NCI-H82 treated with DMSO at 0.1 percent for 48 hours (cell line): ENCODE data around the gene NOXRED1.
"Not testable (repeated sequence)": the region's sequence is repeated elsewhere in the genome, so short reads cannot be mapped to it uniquely, and the experiment has no call there.

Experiments used
- DNase-seq: peaks from one replicate; lab custom pipeline; 2025; ENCODE audit not compliant: unreplicated experiment; lab: John Stamatoyannopoulos, UW

The NOXRED1 gene, protein sequence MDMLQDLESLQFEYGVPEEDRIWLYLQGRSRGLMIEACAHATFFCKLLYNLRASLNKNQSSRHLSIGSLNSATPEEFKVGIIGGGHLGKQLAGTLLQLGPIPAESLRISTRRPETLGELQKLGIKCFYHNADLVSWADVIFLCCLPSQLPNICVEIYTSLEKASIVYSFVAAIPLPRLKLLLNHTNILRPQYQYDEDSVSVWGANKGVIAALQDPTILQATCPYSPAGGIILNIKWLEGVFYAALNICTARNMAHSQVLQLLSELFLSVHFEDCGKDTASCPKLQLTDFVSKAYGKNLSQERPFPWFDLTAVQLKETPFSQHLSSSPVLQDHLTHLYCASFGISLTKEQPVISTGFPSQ

DNA sequence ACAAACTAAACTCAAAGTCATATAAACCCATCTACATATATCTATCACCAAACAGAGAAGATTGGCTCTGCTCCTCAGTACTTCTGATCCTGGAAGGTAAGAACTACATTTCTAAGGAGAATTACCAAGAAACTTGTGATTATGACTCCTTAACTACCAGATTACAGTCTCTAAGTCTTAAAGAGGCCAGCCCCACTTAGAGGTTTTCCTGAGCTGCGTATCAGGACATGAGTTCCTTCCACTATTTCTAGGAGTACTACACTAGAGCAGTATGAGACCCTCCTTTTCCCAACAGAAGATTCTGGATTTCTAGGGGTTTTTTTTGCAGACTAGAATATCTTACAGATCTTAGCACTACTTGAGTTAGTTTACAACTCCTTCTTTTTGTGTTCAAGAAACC lies at the start of gene NOXRED1:
TSS of gene NOXRED1 (minus strand) at position 101 of the 400 bp plus-strand sequence. CDS start 634 bp downstream, outside the sequence.
- DNase-seq = no peak

DNA sequence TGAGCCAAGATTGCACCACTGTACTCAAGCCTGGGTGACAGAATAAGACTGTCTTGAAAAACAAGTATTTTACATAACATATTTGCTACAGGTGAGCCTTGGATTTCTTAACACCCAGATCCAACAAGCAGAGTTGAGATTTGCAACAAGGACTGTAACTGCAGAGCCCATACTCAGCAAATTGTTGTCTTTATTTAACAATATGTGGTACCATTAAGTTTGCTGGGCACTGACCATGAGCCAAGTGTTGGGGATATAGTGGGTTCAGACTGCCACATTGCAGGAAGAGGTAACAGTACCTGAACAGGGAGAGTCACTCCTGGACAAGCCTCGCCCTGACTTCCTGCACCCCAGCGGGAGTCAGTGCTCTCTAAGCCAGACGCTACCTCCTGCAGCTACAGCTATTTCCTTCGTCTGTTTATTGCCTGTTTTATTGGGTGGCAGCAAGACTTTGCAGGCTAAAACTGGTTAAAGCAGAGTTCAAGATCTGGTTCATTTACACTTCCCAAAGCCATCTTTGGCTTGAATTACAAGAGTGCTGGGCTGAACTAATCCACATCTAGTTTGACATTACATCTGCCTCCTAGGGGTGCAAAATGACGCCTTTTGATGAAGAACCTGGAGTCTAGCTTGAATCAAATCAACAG lies 47.0 kb upstream of the NOXRED1 start:
- no peak for DNase-seq

DNA sequence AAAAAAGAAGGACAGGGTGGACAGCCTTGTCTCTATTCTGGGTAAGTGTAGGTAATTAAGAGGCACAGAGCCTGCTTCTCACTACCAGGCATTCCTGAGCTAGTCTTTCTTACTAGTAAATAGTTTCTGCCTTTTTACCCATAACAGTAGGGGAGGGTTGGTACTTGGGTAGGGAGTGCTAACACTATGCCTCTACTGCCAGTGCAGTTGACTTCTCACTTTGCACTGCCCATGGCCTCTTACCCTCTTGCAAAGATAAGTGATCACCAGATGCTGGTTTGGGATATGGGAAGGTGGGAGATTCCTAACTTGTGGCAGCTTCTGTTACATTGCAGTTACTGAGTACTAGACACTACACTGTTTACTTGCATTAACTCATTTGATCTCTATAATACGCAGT lies 46.2 kb upstream of the NOXRED1 start:
- no peak for DNase-seq

DNA sequence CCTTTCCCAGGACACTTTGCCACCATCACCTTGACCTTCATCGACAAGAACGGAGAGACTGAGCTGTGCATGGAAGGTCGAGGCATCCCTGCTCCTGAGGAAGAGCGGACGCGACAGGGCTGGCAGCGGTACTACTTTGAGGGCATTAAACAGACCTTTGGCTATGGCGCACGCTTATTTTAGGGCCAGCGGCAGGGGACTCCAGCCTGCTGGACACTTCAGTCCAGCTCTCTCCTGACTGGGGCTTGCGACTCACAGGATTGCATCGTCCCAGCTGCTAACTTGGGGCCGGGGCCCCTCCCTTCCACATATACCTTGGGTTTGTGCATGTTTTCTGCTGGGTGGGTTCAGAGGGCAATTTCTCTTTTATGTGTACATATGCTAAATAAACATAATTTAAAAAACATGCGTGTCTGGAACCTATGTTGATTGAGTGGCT lies 45.8 kb upstream of the NOXRED1 start:
- no peak for DNase-seq

DNA sequence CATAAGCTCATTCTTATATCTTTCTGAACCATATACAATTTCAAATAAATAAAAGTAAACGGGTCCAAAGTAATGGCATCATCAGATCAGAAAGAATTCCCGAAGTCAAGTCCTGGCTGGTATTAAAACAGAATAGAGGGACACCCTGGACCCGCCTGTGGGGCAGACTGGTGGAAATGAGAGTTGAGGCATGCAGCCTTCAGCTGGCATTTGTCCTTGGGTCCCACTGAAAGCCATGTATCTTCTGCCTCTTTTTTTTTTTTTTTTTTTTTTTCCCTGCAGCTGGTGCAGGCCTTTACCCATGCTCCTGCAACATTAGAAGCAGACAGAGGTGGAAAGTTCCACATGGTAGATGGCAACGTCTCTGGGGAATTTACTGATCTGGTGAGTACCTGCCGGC lies 44.5 kb upstream of the NOXRED1 start:
- no peak for DNase-seq

DNA sequence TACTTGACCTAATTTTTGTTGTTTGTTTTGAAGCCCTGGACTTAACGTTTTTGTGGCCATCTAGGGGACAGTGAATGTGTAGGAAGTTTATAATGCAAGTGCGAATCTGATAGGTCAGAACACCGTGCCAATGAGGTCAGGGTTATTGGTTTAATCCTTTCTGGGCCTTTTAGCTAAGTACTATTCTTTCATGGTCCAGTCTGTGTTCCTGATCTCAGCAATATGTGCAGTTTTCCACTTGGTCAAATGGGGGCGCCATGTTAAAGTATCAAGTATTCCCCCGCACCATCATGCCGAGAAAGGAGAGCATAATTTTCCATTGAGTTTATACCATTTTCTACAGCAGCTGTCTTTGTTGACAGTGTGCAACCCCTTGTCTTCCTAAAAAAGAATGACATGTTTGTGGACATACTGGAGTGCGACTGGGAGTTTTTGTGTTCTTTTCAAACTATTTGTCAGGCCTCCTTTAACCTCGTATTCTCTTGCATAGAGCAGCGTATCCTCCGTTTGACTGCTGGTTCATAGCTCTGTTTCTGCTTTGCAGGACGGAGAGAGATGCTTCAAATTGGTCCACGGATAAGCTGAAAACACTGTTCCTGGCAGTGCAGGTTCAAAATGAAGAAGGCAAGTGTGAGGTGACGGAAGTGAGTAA lies 35.9 kb upstream of the NOXRED1 start:
- peak; percentile 45 for DNase-seq

DNA sequence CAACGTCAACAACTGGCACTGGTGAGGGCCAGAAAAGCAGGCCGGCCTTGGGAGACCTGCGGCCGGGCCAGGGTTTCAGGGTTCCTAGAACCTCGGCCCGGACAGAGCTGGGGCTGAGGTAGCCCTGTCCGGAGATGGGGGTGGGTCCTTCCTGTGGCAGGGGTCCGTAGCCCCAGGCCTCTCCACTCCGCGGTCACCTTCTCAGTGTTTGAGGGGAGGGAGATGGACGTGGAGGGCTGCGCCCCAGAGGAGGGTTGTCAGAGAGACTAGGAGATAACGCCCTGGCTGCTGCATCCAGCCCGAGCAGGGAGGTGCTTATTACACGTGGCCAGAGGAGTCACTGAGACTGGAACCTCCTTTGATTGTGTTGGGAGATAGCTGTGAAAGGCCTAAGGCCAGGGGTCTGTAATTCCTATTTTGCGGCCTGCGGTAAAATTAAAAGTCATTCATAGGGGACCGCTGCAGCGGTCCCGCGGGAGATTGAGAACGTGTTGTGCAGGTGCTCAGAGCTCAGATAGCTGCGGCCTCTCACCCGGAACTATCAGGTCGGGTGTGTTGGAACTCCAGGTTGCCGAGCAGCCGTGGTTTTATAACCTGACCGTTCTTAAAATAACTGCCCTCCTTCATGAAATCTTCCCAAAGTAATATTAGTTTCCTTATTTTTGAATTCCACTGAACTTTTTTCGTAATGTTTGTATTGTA lies 35.1 kb upstream of the NOXRED1 start:
- DNase-seq = no peak

DNA sequence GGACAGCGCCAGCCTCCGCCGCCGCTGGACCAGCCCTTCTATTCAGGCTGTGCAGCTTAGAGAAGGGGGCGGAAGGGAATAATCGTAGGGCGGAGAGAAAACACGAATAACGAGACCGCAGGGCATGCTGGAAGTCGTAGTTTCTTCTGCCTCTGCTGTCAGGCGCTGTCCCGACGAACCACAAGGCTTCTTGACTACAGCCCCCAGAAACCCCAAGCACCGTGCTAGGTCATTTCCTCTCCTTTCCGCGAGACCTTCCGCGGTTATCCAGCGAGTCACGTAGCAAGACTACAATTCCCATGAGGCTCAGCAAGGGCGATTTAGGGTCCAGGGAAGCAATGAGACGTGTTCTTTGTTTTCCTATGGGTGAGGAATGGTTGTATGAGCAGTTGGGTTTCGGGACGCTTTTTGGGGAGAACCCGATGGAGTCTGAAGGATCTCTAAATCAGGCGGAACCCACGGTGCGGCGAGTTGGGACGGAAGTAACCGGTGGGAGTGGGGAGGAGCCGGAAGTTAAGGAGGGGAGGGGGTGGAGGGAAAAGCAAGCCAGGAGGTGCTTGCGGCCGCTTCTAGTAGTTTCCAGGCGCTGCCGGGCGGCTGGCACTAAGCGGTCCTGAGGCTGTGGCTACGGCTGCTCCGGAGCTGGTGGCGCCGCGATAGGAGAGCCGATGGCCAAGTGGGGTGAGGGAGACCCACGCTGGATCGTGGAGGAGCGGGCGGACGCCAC lies 34.4 kb upstream of the NOXRED1 start, which contains the start of the genes AHSA1 and VIPAS39:
TSS of gene AHSA1 (plus strand) at position 572 of the 727 bp plus-strand sequence. CDS start at position 669, 97 bp downstream.
TSS of gene VIPAS39 (minus strand) at position 80 of the 727 bp plus-strand sequence. CDS start 3,499 bp downstream, outside the sequence.
- peak; percentile 97 for DNase-seq

DNA sequence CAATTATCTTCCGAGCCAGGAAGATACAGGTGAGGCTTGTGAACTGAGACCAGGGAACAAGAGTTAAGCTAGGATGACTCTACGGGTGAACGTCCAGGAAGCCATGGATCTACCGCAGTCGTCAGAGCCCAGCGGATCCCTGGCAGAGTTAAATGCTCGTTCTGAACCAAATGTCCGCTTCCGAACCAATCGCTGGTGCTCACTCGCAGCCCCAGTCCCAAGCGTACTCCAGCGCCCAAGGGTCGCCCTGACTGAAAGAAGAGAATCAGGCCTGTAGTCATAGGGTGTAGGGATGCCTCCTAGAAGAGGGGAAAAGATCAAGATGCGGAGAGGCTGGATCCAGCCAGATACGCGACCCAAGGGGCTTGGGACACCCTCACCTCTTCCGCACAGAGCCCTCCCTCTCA lies 33.8 kb upstream of the NOXRED1 start:
- DNase-seq = no peak

DNA sequence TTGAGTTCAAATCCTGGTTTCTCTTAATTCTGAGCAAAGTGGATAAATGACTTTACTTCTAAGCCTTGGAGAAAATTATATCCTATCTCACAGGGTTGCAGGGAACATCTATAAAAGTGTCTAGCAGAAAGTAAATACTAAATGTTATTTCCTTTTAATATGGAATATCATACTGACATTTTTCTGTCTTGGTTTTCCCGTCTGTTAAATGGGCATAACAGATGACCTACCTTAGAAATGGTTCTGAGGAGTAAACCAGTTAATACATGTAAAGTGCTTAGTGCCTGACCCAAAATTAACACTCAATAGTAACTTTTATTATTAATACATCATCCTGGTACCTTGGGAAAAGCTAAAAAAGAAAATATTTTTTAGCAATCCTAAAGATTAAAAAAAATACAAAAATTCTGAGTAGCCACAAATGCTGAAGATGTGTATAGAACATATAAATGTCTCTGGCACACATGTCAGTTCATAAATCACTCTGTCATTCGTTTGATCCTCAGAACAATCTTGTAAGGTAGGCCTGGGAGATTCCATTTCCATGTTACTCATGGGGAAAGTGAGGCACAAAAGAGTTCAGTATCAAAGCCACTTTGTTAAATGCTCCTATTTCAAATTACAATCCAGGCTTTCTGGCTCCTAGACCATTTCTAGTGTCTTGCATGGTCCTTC lies 32.8 kb upstream of the NOXRED1 start:
- no peak for DNase-seq

DNA sequence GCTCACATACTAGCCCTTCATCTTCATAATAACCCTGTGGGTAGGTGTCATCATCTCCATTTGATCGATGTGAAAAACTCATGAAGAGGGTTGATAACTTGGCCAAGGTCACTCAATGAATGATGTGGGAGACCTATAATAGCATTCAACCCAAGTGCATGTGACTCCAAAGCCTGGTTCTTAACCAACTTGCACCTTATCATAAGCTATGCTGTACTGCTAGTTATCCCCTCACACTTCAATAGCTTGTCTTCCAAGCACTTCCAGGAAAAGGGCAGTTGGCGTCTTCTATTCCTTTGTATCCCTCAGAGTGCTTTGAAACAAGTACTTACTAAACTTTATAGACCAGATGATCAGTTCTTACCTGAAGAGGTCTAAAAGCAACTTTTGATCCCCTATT lies 18.9 kb upstream of the NOXRED1 start:
- DNase-seq = no peak

DNA sequence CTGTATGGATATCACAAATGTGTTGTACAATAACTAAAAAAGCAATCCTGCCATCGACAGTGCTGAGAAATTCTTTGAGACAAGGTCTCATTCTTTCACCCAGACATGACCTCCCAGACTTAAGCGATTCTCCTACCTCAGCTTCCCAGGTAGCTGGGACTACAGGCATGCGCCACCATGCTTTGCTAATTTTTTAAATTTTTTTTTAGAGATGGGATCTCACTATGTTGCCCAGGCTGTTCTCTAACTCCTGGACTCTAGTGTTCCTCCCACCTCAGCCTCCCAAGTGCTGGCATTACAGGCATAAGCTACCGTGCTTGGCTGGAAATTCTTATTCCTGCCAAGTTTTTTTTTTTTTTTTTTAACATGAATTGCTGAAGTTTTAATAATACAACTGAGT lies 16.5 kb upstream of the NOXRED1 start:
- no peak for DNase-seq

DNA sequence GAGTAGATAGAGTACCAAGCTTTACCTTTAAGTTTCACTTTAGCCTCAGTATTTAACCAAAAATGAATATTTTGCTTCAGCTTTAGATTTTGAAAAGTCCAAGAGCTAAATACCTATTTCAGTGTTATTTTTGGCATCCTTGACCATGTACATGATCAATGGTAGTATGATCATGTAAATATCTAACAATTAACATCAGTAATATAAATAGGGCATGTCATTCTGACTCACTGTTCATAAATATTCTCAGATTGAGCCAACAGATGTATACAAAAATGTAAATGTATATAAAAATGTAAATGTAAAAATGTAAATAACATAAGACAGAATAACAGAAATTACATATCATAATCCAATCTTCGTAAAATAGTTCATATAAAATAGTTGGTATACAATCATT lies 15.3 kb upstream of the NOXRED1 start:
- no peak for DNase-seq

DNA sequence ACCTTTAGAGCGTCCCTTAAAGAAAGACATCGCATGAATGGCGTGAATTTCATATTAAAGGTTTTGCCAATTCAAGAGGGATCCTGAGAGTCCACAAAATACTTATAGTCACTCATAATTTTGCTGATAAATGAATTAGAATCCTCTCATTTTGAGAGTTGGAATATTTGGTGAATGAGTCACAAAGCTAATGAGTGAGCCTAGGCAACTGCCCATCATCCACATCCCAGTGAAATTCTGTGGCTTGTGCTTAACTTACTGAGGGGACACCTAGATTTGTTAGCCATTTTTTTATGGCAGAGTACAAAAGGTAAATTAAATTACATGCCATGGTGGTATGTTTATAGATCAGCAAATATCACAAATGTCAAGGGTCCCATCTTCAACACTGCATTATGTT lies 12.7 kb upstream of the NOXRED1 start:
- no peak for DNase-seq

DNA sequence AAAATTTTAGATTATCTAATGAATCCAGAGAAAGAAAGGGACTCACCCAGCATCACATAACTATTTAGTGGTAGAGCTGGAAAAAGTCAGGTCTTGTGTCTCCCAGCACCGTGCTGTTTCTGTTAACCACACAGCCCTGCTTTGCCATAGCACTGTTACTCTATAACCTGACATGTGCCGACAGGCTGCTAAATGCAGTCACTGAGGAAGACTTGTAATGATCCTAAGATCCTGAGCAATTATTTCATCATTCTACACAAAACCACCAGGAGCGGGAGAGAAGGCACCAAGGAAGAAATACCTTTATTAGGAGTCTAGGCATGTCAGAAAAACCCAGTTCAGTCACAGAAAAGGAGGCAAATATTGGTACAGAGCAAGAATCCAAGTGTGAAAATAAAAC lies 3.1 kb upstream of the NOXRED1 start:
- no peak for DNase-seq

DNA sequence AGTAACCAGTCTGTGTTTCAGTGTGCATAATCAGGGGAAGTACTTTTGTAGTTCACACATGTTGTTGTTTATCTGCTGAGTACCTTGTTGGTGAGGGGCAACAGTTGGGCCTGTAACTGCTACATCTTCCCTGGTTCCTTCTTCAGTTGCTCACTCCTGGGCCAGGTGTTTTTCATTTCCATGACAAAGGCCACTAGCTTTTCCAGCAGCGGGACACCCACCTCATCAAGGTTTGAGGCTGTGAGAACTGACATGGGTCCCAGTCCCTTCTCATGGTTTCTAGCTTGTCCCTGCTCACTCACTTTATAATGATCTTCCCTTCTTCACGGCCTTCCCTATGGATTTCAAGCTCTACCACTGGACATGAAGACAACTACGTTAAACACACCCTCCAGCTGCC lies 1.5 kb upstream of the NOXRED1 start:
- no peak for DNase-seq

DNA sequence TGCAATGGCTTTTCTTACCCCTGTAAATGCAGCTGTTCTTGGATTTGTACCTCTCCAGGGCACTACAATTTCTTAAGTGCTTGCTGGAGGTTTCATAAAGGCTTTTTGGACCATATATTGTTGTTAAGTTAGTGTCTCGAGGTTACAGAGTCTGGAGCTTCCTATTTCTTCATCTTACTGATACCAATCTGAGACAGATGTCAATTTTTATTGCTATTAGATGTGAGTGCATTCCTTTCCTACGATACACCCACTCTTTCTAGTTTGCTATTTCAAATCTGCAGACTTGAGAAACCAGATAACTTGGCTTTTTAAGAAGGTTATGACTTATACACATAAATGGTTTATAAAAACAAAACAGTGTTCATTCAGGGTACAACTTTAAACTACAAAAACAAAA lies 2.1 kb downstream of the NOXRED1 start:
- DNase-seq = no peak

DNA sequence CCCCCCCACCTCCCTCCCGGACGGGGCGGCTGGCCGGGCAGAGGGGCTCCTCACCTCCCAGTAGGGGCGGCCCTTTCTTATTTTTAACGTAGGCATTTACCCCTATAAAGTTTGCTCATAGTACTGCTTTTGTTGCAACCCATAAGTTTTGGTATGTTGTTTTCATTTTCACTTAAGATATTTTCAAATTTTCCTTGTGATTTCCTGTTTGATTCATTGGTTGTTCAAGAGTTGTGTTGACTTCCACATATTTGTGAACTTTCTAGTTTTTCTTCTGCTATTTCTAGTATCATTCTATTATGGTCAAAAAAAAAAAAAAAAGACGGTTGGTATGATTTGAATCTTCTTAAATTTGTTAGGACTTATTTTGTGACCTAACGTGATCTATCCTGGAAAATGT lies 6.5 kb downstream of the NOXRED1 start:
- no peak for DNase-seq

DNA sequence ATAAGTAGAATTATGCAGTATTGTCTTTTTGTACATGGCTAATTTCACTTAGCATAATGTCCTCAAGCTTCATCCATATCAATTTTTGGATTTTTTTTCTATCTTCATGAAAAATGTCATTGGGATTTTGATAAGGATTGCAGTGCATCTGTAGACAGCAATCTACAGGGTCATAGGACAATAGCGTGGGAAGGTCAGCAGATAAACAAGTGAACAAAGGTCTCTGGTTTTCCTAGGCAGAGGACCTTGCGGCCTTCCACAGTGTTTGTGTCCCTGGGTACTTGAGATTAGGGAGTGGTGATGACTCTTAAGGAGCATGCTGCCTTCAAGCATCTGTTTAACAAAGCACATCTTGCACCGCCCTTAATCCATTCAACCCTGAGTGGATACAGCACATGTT lies 7.2 kb downstream of the NOXRED1 start:
- DNase-seq = not testable (repeated sequence)

DNA sequence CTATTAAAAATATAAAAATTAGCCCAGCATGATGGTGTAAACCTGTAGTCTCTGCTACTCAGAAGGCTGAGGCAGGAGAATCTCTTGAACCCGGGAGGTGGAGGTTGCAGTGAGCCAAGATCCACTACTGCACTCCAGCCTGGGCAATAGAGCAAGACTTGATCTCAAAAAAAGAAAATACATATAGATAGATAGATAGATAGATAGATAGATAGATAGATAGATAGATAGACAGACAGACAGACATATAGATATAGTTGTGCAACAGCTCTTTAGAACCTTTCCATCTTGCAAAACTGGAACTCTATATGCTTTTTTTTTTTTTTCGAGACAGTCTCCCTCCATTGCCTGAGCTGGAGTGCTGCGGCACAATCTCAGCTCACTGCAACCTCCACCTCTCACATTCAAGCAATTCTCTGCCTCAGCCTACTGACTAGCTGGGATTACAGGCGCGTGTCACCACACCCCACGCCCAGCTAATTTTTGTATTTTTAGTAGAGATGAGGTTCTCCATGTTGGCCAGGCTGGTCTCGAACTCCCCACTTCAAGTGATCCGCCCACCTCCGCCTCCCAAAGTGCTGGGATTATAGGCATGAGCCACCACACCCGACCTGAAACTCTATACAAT lies 7.8 kb downstream of the NOXRED1 start:
- DNase-seq = not testable (repeated sequence)
